SU-DHL-6 (cell line): ENCODE measurements around the gene AGAP3.

Source experiments
- H2AFZ ChIP-seq: fragments of 200-600 bp; sonication (generic); 2 replicates; pipeline ENCODE4 v1.6.1; 2014; ENCODE audit warnings: low read depth, mild to moderate bottlenecking, moderate library complexity, mixed read lengths, antibody characterized with exemption, low read length; ENCODE audit not compliant: severe bottlenecking
- H3F3A ChIP-seq: fragments of 200-600 bp; shearing (Covaris generic); 2 replicates; pipeline ENCODE4 v1.6.0; 2016; ENCODE audit warnings: antibody characterized with exemption, mild to moderate bottlenecking; ENCODE audit not compliant: insufficient read depth
- H3K27ac ChIP-seq: fragments of 200-600 bp; sonication (generic); 2 replicates; pipeline ENCODE4 v1.5.1; 2016; ENCODE audit warnings: low read depth, mild to moderate bottlenecking, low read length, moderate library complexity, mixed read lengths
- H3K27me3 ChIP-seq: fragments of 200-600 bp; sonication (generic), shearing (Covaris generic); 2 replicates; pipeline ENCODE4 v1.6.0; 2014; ENCODE audit warnings: mild to moderate bottlenecking, low read length
- H3K36me3 ChIP-seq: fragments of 200-600 bp; sonication (generic); 2 replicates; pipeline ENCODE4 v1.6.1; 2014; ENCODE audit warnings: mild to moderate bottlenecking, low read length, mixed read lengths
- H3K4me2 ChIP-seq: fragments of 300-600, 200-600 bp; shearing (Covaris generic), sonication (generic); 2 replicates; pipeline ENCODE4 v1.6.0; 2014; ENCODE audit warnings: low read length, low read depth, mild to moderate bottlenecking; ENCODE audit not compliant: poor library complexity, severe bottlenecking
- H3K4me3 ChIP-seq: fragments of 200-600 bp; sonication (generic); 2 replicates; pipeline ENCODE4 v1.5.1; 2014; ENCODE audit warnings: antibody characterized with exemption, low read length, mild to moderate bottlenecking, mixed read lengths; ENCODE audit not compliant: insufficient read depth, poor library complexity, severe bottlenecking
- H3K79me2 ChIP-seq: fragments of 200-600 bp; sonication (generic); 2 replicates; pipeline ENCODE4 v1.6.1; 2014; ENCODE audit warnings: mild to moderate bottlenecking, low read length, moderate library complexity; ENCODE audit not compliant: insufficient read depth
- H3K9ac ChIP-seq: fragments of 200-600 bp; sonication (generic); 2 replicates; pipeline ENCODE4 v1.7.0; 2014; ENCODE audit warnings: mild to moderate bottlenecking, low read length
- H3K9me2 ChIP-seq: fragments of 200-600 bp; sonication (generic); replicated peaks from 2 replicates; pipeline ENCODE4 v1.6.1; 2014; ENCODE audit warnings: low read length; ENCODE audit not compliant: insufficient read depth
- H3K9me3 ChIP-seq: fragments of 200-600 bp; sonication (generic); 2 replicates; pipeline ENCODE4 v1.6.1; 2014; ENCODE audit warnings: low read length, mixed read lengths; ENCODE audit not compliant: insufficient read depth
- H4K20me1 ChIP-seq: fragments of 200-600 bp; sonication (generic); 2 replicates; pipeline ENCODE4 v1.6.1; 2014; ENCODE audit warnings: low read depth, mild to moderate bottlenecking, antibody characterized with exemption, low read length, moderate library complexity, mixed read lengths
- EZH2phosphoT487 ChIP-seq: fragments of 200-600 bp; sonication (generic), shearing (Covaris generic); conservative IDR thresholded peaks from 2 replicates; pipeline ENCODE4 v1.6.1; 2018; ENCODE audit warnings: mild to moderate bottlenecking, antibody characterized with exemption, low read length, moderate library complexity, mixed read lengths
- TF ChIP-seq, protein P1 (sequence below): fragments of 200-600 bp; sonication (generic); IDR thresholded peaks from one replicate; pipeline ENCODE4 v1.5.1; 2017; ENCODE audit warnings: antibody characterized with exemption, mild to moderate bottlenecking, low read length, moderate library complexity; ENCODE audit not compliant: insufficient read depth, poor library complexity, severe bottlenecking

Gene AGAP3

DNA sequence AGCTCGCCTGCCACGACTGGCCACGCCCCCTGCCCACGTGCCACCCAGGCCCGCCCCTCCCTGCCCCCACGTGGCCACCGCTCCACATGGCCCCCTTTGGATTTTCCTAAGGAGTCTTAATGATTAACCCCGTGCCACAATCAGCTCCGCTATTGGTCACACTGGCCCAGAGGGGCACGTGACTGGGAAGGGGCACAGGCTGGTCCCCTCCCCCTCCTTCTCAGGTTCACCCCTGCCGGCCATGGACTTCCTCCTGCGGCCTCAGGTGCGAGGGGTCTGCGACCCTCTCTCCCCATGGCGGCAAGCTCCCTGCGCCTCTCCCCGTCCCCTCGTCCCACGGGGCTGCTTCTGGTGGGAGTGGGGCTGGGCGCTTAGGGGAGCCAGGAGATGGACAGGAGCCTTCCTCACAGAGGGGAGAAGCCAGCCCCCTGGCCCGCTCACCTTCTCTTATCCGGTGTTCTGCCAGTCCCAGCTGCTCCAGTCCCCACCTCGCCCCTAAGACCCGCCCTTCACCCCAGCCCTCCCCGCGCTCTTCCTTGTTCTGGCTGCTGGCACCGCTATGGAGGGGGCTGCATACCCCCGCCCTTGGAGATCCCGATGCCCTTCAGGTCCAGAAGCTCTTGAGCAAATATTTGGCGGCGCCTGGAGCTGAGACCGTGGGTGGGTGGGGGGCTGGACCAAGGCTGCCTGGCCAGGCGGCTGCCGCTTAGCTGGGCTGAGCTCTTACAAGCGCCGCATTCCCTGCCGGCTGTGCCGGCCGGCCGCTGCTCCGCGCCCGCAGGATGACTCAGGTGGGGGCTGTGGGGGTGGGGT is 23.7 kb upstream of the AGAP3 start:
- H3K27ac ChIP-seq = no peak overlapping the region
- H3F3A ChIP-seq = peaks cover 8% of the 10 kb centered on the region
- no peaks in the 10 kb centered on the region for H3K9me2 ChIP-seq
- peaks cover 27% of the 10 kb centered on the region for H3K79me2 ChIP-seq
- no peak overlapping the region for H2AFZ ChIP-seq
- H3K9ac ChIP-seq = no peak overlapping the region
- H3K9me3 ChIP-seq = no peaks in the 10 kb centered on the region
- no peaks in the 10 kb centered on the region for H4K20me1 ChIP-seq
- TF ChIP-seq, protein P1, sequence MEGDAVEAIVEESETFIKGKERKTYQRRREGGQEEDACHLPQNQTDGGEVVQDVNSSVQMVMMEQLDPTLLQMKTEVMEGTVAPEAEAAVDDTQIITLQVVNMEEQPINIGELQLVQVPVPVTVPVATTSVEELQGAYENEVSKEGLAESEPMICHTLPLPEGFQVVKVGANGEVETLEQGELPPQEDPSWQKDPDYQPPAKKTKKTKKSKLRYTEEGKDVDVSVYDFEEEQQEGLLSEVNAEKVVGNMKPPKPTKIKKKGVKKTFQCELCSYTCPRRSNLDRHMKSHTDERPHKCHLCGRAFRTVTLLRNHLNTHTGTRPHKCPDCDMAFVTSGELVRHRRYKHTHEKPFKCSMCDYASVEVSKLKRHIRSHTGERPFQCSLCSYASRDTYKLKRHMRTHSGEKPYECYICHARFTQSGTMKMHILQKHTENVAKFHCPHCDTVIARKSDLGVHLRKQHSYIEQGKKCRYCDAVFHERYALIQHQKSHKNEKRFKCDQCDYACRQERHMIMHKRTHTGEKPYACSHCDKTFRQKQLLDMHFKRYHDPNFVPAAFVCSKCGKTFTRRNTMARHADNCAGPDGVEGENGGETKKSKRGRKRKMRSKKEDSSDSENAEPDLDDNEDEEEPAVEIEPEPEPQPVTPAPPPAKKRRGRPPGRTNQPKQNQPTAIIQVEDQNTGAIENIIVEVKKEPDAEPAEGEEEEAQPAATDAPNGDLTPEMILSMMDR = no peak
- no peak for TF ChIP-seq EZH2phosphoT487
- no peaks in the 10 kb centered on the region for H3K27me3 ChIP-seq
- H3K36me3 ChIP-seq = no peaks in the 10 kb centered on the region
- no peak overlapping the region for H3K4me3 ChIP-seq
- no peak overlapping the region for H3K4me2 ChIP-seq

DNA sequence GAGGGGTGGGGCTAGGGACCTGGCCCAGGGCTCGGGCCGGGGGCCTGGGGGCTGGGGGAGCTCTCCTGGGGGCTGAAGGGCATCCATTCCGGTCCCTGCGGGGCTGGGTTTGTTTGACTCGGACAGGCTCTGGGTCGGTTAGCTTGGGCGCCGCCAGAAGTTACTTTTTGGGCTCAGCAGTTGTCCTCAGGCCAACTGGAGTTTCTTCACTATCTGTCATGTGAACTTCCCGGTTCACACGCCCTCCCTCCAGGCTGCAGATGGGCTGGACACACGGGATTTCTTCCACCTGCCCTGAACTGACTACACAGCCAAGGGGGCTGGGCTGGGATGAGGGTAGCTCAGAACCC is 23.1 kb upstream of the AGAP3 start:
- no peak overlapping the region for H2AFZ ChIP-seq
- H3K27ac ChIP-seq = no peak overlapping the region
- no peak overlapping the region for H3K4me3 ChIP-seq
- no peaks in the 10 kb centered on the region for H3K36me3 ChIP-seq
- no peaks in the 10 kb centered on the region for H3K9me3 ChIP-seq
- H4K20me1 ChIP-seq = no peaks in the 10 kb centered on the region
- no peak overlapping the region for H3K4me2 ChIP-seq
- TF ChIP-seq EZH2phosphoT487 = no peak
- TF ChIP-seq, protein P1 = no peak
- H3K9ac ChIP-seq = no peak overlapping the region
- H3F3A ChIP-seq = peaks cover 8% of the 10 kb centered on the region
- peaks cover 27% of the 10 kb centered on the region for H3K79me2 ChIP-seq
- no peaks in the 10 kb centered on the region for H3K27me3 ChIP-seq
- no peaks in the 10 kb centered on the region for H3K9me2 ChIP-seq

DNA sequence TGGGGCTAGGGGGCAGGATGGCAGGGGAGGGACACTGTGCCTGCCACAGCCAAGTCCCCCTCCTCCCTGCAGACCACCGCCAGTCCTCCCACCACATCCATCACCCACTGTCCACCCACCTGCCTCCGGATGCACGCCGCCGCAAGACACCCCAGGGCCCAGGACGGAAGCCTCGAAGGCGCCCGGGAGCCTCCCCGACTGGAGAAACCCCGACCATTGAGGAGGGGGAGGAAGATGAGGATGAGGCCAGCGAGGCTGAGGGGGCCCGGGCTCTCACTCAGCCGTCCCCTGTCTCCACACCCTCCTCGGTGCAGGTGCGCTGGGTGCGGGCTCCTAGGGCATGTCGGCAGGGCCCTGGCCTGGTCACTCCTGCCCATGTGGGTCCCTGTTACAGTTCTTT is 21.8 kb upstream of the AGAP3 start:
- Histone ChIP-seq H3K4me3 (no peak overlapping the region), H3K27me3 (no peaks in the 10 kb centered on the region), H2AFZ (no peak overlapping the region), H3K4me2 (no peak overlapping the region), H3K27ac (no peak overlapping the region), H4K20me1 (no peaks in the 10 kb centered on the region), H3K36me3 (no peaks in the 10 kb centered on the region), H3K9ac (no peak overlapping the region), H3K9me3 (no peaks in the 10 kb centered on the region), H3K79me2 (peaks cover 27% of the 10 kb centered on the region), H3F3A (no peaks in the 10 kb centered on the region), H3K9me2 (no peaks in the 10 kb centered on the region)
- TF ChIP-seq, protein P1 = no peak
- no peak for TF ChIP-seq EZH2phosphoT487
